Hair follicle dermal papilla cell (primary cell): ENCODE measurements around the gene TAF11L14. TPM values are rescaled to one million over a fixed set of nuclear protein-coding genes. Genes with fewer than 3 reads are reported as not detected.

ENCODE experiments used
- small RNA-seq: library from RNA; depleted of rRNA; stranded (forward); fragments of <200 nt; gene quantifications from one replicate; pipeline ENCODE3, GENCODE V24; 2012
- total RNA-seq: library from RNA; depleted of rRNA; stranded (reverse); fragments of >200 nt; gene quantifications from 2 replicates; pipeline ENCODE4 v1.2.3, GENCODE V29; 2012

Gene TAF11L14
- not detected in 2 replicates for total RNA-seq

GRCh38 chr5:17634160-17634559 is at the start of gene TAF11L14:
TAF11L14 (plus strand) TSS chr5:17634460.

GRCh38 chr5:17585658-17586057 is 48.6 kb upstream of the TAF11L14 start, which contains the start of gene TAF11L7:
TAF11L7 (minus strand) TSS chr5:17585758.

GRCh38 chr5:17590860-17591259 is 43.4 kb upstream of the TAF11L14 start, which contains the start of gene TAF11L8:
TAF11L8 (minus strand) TSS chr5:17590960.

GRCh38 chr5:17594255-17594654 is 40.0 kb upstream of the TAF11L14 start, which contains the start of gene TAF11L9:
TAF11L9 (minus strand) TSS chr5:17594394.

GRCh38 chr5:17597728-17598127 is 36.5 kb upstream of the TAF11L14 start, which contains the start of gene TAF11L10:
TAF11L10 (minus strand) TSS chr5:17597828.

GRCh38 chr5:17603880-17604279 is 30.4 kb upstream of the TAF11L14 start, which contains the start of gene TAF11L11:
TAF11L11 (plus strand) TSS chr5:17604183.

GRCh38 chr5:17610092-17610491 is 24.2 kb upstream of the TAF11L14 start, which contains the start of gene TAF11L12:
TAF11L12 (plus strand) TSS chr5:17610392.

GRCh38 chr5:17631788-17632187 is 2.5 kb upstream of the TAF11L14 start, which contains the start of gene TAF11L13:
TAF11L13 (plus strand) TSS chr5:17632088.

Small RNAs within 50 kb of the gene (small RNA-seq; reads per million reads assigned to genes)
- gene AC233724.1 (not detected), gene AC233724.12 (not detected), gene AC233724.2 (not detected), gene AC233724.3 (not detected), gene AC233724.4 (not detected), gene AC233724.6 (not detected), gene AC233724.7 (not detected)

Other genes with a start within 250 kb of the TAF11L14 start
- gene TAF11L2, start 136.2 kb upstream of the TAF11L14 start, total RNA-seq: not detected in 2 replicates
- gene TAF11L3, start 116.1 kb upstream of the TAF11L14 start, total RNA-seq: not detected in 2 replicates
- not detected in 2 replicates for gene TAF11L4, start 112.7 kb upstream of the TAF11L14 start, total RNA-seq
- not detected in 2 replicates for gene TAF11L5, start 109.2 kb upstream of the TAF11L14 start, total RNA-seq
- gene TAF11L6, start 105.8 kb upstream of the TAF11L14 start, total RNA-seq: not detected in 2 replicates
- not detected in 2 replicates for gene TAF11L7, start 48.7 kb upstream of the TAF11L14 start, total RNA-seq
- gene TAF11L8, start 43.5 kb upstream of the TAF11L14 start, total RNA-seq: not detected in 2 replicates
- not detected in 2 replicates for gene TAF11L9, start 40.1 kb upstream of the TAF11L14 start, total RNA-seq
- not detected in 2 replicates for gene TAF11L10, start 36.6 kb upstream of the TAF11L14 start, total RNA-seq
- gene TAF11L11, start 30.3 kb upstream of the TAF11L14 start, total RNA-seq: not detected in 2 replicates
- not detected in 2 replicates for gene TAF11L12, start 24.1 kb upstream of the TAF11L14 start, total RNA-seq
- not detected in 2 replicates for gene TAF11L13, start 2.4 kb upstream of the TAF11L14 start, total RNA-seq